HG03521 (cell line): ENCODE measurements around the gene ZFP92.
A peak's percentile ranks its signal among the peaks of the same experiment; 100 is the strongest.

Source experiments
- ATAC-seq: cut with Tn5 transposase; IDR thresholded peaks from one replicate; pipeline ENCODE4 v1.9.1; 2021; ENCODE audit warnings: mild to moderate bottlenecking, moderate library complexity; ENCODE audit not compliant: unreplicated experiment

ZFP92 gene, protein sequence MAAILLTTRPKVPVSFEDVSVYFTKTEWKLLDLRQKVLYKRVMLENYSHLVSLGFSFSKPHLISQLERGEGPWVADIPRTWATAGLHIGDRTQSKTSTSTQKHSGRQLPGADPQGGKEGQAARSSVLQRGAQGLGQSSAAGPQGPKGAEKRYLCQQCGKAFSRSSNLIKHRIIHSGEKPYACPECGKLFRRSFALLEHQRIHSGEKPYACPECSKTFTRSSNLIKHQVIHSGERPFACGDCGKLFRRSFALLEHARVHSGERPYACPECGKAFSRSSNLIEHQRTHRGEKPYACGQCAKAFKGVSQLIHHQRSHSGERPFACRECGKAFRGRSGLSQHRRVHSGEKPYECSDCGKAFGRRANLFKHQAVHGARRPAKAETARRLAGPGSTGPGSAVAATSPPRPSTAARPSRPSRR

DNA sequence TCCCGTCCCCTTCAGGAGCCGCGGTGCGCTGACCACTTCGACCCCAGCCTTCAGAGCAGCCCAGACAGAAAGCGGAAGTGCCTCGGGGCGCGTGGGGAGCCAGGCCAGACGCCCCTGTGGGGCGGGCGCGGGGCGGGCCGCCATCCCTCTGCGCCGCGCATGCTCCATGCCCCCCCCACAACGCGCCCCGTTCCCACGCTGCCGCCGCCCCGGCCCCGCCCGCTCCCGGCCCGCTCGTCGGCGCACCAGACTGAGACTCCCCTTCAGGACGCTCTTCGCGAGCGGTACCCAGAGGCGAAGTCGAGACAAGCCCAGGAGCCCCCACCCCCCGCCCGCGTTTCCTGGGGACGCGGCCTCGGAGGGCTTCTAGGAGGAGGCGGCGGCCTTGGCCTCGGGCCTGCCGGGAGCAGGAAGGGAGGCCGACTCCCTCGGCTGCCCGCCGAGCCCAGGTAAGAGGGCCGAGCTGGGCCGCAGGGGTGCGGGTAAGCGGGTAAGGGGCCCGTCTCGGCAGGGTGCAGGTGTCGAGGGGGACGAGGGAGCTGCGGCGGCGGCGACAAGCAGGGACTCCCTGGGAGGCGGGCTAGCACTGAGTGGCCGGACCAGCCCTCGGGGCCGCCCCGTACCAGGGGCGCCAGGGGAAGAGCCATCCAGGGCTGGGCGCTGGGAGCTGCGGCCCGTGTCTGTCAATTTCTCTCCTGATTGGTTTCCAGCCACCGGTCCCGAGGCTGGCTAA is at the start of gene ZFP92:
ZFP92 (plus strand) TSS at position 218 of the 733 bp plus-strand sequence. CDS start 6,851 bp downstream, outside the sequence.
- peak; percentile 67 for ATAC-seq

DNA sequence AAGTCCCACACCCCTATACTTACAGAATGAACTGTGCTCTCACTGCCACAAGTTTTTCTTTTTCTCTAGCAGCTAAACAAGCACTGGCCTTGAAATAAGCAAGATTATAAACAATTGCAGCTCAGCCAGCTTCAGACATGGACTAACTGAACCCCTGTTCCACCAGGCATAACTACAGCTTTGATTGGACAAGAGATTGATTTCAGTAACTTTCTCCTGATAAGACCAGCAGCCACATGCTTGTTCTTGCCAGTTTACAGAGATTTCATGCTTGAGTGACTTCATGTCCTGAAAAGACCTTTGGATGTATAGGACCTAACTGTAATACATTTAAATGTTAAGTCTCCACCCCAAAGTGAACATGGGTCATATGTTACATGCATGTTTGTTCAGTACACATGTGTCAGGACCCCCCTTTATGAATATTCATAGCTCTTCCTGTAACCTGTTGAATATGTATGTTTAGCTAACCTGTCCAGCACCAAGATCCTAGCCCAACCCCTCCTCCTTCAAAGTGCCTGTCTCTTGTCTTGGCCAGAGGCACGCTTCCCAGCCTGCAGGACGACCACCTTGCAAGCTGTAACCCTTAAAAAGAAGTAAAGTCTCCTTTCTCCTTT is 49.4 kb upstream of the ZFP92 start:
- no peak for ATAC-seq

DNA sequence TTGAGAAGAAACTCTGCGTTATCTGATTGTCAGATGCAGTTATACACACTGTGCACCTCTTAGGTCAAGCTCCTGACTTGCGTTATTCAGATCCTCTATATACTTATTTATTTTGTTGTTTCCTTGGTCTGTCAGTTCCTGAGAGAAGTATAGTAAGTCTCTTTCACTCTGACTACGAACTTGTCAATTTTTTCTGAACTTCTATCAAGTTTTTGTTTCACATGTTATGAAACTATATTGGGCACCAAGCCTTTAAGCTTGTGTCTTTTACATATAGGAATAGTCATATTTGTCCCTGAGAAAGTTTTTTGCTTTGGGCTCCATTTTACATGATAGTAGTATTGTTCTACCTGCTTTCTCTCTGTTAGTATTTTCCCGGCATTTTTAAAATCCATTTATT is 45.6 kb upstream of the ZFP92 start:
- ATAC-seq: no peak

DNA sequence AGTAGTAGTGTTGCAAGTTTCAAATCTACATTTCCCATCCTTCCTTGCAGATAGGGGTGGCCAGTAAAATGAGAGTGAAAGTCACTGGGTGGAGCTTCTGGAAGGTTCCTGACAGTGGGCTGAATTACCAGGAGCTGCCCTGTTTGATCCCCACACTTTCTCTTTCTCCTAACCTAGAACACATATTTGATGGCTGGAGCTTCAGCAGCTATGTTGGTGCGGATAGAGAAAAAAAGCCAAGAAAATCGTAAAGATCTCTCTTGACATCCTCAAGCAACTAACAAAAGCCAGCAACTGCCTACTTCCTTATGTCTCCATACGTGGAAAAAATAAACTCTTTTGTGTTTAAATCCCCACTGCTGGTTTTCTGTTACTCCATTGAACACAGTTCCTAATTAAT is 45.2 kb upstream of the ZFP92 start:
- no peak for ATAC-seq

DNA sequence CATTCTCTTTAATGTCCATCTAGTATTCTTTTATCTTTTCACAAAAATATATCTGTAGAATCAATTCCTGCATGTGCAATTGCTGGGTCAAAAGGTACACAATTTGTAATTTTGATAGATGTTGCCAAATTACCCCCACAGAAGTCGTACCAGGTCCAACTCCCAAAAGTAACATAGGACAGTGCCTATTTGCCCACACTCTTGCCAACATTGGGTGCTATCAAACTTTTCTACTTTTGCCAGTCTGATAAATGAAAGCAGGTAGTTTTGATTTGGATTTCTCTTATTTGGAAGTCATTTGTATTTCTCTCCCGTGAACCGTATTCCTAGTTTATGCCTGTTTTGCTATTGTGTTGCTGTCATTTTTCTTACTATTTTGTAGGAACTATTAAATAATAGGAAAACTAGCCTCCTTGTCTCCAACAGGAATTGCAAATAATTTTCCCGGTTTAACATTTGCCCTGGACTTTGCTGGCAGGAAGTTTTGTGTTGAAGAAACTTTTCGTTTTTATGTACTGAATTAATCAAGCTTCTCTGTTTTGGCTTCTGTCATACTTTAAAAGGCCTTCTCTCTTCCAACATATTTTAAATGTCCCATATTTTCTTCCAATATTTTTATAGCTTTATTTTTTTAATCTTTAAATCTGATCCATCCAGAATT is 44.3 kb upstream of the ZFP92 start:
- ATAC-seq: no peak

DNA sequence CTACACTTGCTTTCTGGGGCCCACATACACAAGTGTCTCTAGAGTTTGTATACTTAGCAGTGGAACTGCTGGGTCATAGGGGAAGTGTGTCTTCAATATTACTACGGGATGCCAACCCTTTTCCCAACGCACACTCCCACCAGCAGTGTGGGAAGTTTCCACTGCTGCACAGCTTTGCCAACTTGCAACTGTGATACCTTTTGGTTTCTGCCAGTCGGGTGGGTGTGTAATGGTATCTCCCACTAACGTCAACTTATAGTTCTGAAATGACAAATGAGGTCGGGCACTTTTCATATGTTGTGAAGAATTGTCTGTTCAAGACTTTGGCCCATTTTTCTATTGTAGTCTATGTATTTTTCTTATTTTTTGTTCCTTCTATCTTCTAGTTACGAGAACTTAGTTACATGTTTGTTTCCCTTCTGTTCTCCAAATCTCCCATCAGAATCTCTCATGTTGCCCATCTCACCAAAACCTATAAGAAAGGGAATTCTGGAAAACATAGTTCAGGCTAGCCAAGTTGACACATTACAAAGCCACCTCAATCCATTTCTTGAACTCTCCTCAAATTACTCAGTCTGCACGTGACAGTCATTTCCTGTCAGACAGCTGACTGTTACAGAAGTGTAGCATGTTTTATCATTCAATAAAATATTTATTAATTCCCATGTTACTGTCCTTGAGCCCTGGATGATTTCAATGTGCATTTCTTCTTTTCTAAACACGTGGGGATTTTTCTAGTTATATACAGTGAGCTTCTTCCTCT is 40.8 kb upstream of the ZFP92 start:
- no peak for ATAC-seq

DNA sequence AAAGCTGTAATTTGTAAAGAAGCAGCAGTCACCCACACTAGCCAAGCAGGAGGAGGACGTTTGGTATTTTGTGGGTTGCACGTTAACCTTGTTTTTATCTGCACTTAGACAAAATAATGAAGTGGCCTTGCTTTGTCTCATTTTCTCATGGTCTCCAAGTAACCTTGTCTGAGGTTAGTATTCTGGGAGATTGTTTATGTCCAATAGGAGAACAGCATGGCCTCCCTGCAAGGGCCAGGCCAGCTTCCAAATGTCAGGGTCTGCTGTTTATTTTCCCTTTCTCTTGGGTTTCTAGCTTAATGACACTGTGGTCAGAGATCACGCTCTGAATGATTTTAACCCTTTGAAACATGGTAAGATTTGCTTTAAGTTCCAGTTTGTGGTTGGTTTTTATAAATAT is 40.0 kb upstream of the ZFP92 start:
- no peak for ATAC-seq

DNA sequence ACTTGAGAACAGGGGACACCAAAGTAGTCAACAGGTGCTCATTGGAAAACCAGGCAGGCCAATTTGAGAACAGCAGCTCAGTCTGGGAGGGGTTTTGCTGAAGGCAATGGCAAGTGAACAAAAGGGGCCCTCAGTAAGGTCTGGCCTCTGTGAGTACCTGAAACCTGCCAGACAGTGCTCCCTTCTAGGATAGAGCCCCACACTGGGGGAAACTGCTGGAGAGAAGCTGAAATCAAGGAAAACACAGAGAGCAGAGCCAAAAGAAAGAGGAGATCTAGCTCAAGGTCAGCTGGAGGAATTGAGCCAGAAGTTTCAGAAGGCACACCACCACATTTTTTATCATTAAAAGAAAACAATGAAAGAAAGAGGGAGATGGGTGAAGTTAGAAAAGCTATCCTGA is 38.3 kb upstream of the ZFP92 start:
- no peak for ATAC-seq

DNA sequence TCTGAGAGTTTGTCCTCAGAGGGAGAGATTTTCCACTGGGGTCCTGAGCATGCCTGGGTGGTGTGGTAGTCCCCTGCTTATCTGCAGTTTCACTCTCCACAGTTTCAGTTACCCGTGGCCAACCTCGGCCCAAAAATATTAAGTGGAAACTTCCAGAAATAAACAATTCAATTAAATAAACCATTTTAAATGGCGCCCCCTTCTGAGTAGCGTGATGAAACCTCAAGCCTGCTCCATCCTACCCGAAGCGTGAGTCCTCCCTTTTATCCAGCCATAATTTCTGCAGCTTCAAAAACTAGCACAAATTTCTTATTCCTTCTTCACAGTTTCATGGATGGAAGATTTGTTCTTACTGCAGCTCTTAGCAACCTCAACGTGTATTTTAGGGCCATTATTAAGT is 36.8 kb upstream of the ZFP92 start:
- no peak for ATAC-seq

DNA sequence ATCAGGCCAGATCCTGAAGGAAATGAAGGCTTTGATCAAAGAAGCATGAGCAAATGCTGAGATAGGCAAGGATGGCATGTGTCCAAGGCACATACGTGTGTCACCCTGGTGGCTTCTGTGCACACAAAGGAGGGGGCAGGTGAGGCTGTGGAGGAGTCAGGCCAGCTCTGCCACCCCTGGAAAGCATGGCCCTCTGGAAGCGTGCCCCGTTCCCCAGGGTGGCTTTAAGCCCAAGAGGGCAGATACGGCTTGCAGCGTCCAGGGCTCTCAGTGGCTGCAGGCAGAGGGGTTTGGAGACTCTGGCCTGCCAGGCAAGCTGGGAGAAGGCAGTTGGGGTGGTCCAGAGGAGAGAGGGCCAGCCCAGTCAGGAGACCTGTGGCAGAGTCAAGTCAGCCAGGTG is 35.7 kb upstream of the ZFP92 start:
- no peak for ATAC-seq

DNA sequence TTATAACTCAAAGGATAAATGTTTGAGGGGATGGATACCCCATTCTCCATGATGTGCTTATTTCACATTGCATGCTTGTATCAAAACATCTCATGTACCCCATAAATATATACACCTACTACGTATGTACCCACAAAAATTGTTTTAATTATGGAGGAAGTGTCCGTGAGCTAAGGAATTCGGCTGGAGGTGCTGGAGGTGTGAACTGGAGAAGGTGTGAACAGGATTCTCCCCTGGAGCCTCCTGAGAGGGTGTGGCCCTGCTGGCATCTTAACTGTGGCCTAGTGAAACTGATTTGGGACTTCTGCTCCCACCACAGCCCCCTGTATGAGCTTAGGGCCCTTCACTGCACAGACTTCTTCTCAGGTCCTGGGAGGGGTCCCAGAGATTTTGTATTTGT is 33.5 kb upstream of the ZFP92 start:
- ATAC-seq: no peak

DNA sequence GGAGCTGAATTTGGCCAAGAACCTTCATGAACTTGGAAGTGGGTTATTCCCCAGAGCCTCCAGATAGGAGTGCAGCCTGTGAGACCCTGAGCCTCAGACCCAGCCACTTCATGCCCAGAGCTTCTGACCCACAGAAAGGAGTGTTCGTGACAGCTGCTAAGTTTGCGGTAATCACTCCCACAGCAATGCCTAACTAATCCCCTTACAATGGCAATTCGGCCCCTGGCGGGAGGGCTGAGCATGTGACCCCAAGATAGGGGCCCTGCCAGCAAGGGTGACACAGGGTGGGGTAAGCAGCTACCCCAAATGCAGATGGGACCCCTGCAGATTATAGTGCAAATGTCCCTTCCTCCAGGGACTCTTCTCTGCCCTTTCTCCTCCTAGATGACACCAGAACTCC is 32.7 kb upstream of the ZFP92 start:
- ATAC-seq: no peak

DNA sequence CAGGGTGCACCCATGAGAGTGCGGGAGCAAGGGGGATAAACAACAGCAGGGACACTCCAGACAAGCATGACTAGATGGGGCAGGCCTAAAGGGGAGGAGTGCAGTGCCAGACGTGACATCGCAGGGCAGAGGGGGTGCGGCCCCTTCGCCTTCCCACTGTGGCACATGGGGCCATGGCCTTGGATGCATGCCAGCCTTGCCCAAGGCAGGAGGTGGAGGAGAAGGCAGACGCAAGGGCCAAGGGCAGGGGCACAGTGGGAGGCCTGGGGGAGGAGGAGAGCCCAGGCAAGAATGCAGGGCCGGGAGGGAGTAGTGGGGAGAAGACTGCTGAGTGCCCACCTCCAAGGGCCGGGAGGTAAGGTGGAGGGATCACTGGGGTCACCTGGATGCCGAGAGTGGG is 31.8 kb upstream of the ZFP92 start:
- no peak for ATAC-seq

DNA sequence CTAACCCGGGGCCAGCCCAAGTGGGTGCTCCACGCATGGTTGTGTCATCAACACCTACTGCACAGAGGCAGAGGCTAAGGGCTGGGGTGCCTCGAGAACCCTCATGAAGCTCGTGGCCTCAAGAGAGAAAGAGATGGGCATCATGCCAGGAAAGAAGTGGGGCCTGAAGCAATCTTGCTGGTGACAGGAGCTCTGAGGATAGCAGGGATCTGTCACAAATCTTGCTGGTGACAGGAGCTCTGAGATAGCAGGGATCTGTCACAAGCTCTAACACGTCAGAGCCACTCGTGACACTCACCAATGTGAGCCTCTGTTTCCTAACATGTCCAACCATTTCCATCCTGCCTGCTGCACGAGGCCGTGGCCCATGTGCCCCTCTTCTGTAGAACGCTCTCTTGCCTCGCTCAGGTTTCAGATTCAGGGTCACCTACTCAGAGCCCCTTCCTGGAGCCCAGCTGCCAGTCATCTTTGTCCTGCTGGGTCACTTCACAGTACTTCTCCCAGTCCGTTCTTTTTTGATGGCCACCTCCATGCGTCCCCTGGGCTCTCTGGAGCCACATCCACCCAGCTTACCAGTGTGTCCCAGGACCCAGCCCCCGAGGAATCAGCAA is 31.2 kb upstream of the ZFP92 start:
- no peak for ATAC-seq

DNA sequence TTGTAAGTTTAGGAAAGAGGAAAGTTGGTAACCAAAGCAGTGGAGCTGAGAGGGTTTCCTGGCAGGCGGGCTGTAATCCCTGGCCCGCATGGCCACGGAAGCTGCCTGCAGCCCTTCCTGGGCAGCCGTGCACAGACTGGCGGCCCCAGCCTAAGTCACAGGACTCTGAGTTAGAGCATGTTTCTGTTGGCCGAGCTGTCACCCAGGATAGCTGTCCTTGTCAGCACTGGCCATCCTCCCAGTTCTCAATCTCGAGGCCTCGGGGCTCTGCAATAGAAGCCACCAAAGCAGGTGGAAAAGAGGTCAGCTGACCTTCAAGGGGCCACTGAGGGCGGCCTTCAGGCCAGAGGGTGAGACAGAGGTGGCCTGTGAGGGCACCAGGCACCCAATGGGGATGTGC is 30.6 kb upstream of the ZFP92 start:
- ATAC-seq: no peak

DNA sequence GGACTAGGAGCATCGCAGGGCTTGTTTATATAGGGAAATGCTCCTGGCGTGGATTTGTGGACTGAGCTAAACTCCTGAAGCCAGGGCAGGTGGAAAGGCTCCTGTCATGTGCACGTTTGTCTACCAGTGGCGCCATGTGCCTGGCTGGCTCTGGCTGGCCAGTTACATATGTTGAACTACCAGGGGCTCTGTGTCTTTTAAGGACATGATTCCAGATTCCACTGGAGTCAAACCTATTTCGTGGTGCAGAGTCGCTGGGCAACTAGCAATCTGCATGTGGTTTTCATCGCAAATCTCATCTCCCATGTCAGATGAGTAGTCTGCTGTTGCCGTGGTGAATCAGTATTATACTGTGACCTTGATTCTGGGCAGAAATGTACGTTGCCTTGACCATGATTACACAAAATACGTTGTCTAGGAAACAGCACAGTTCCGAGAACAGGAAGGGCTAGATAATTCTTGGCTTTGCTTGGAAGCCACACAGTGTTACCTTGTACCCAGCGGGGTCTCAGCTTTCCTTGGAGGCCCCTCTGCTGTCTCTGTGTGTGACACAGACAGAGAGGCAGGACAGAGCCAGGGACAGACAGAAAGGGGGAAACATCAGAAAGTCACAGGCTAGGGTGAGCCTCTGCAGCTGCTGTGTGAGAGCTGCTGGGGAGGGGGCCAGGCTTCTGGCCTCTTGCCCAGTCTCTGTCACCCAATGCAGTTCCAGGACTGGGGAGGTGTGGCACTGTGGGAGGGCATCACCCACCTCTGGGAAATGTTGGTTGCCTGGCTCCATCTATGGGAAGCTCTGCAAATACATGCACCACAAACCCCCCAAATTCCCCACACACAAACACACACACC is 29.4 kb upstream of the ZFP92 start:
- no peak for ATAC-seq

DNA sequence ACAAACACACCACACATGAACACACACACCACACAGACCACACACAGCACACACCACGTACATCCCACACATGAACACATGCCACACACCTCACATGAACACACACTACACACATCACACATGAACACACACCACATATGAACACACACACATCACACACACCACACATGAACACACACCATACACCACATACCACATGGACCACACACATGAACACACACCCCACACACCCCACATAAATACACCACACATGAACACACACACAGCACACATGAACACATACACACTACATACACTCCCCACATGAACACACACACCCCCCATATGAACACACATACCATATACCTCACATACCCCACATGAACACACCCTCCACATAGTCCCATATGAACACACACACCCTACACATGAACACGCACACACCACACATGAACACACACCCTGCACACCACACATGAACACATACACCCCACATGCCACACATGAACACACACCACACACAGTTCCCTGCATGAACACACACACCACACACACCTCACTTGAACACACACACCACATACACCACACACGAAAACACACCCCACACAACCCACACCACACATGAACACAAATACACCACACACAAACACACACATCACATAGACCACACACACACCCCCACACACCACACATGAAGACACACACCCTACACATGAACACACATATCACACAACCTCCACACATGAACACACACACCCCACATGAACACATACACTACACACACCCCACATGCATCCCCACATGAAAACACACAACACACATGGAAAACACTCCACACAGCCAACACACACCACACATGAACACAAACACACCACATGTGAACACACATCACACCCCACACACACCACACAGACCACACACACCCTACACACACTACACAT is 28.4 kb upstream of the ZFP92 start:
- ATAC-seq: no peak

DNA sequence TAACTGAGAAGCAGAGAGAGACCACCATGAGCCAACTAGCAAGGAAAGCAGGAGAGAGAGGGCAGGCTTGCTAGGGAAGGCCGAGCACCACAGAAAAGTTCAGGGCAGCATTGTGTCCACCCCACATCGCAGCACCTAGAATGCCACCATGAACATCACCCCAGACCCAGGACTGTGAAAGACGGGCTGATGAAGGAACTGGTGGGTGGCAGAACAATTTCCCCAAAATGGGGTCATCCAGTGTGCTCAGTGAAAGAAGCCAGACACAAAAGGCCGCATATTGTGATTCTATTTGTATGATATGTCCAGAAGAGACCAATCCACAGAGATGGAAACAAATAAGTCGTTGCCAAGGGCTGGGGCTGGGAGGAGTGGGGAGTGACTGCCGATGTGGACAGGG is 26.9 kb upstream of the ZFP92 start:
- ATAC-seq: no peak
